GM19023 (cell line): Measurements from ENCODE around the gene CCDC40.

ENCODE experiments used
- ATAC-seq: cut with Tn5 transposase; IDR thresholded peaks from one replicate; pipeline ENCODE4 v1.9.1; 2021; ENCODE audit warnings: mild to moderate bottlenecking, moderate library complexity; ENCODE audit not compliant: unreplicated experiment

Gene CCDC40

GRCh38 chr17:80099291-80100034 lies 63.0 kb downstream of the CCDC40 start:
- no peak for ATAC-seq

GRCh38 chr17:80100035-80100323 lies 63.5 kb downstream of the CCDC40 start:
- ATAC-seq = no peak

GRCh38 chr17:80101011-80101945 lies 64.8 kb downstream of the CCDC40 start, which contains the start of gene GAA:
Gene GAA, plus strand, starts transcription at chr17:80101581. Its CDS starts 3,006 bp downstream, at chr17:80104587.
- ATAC-seq = peak; percentile 71

- ATAC-seq = no peak
Measured at GRCh38 chr17:80101946-80102663, 65.7 kb downstream of the CCDC40 start.

GRCh38 chr17:80102664-80103448 lies 66.4 kb downstream of the CCDC40 start:
- no peak for ATAC-seq

GRCh38 chr17:80103449-80104085 lies 67.1 kb downstream of the CCDC40 start:
- ATAC-seq = no peak

- ATAC-seq = no peak
Measured at GRCh38 chr17:80104321-80104955, 68.0 kb downstream of the CCDC40 start.

- ATAC-seq = no peak
Measured at GRCh38 chr17:80104956-80105375, 68.5 kb downstream of the CCDC40 start.

GRCh38 chr17:80105762-80106161 lies 69.3 kb downstream of the CCDC40 start:
- ATAC-seq = no peak

- no peak for ATAC-seq
Measured at GRCh38 chr17:80106176-80106575, 69.7 kb downstream of the CCDC40 start.

- ATAC-seq = no peak
Measured at GRCh38 chr17:80106751-80107150, 70.3 kb downstream of the CCDC40 start.

- ATAC-seq = no peak
Measured at GRCh38 chr17:80107231-80108021, 71.0 kb downstream of the CCDC40 start.

- ATAC-seq = no peak
Measured at GRCh38 chr17:80108036-80108971, 71.9 kb downstream of the CCDC40 start.

- ATAC-seq = no peak
Measured at GRCh38 chr17:80109066-80109660, 72.7 kb downstream of the CCDC40 start.

- no peak for ATAC-seq
Measured at GRCh38 chr17:80109713-80110446, 73.4 kb downstream of the CCDC40 start.

- ATAC-seq = no peak
Measured at GRCh38 chr17:80110447-80110812, 74.0 kb downstream of the CCDC40 start.
